ENCODE results near the gene SMYD3.
"Not testable (repeated sequence)": the region's sequence is repeated elsewhere in the genome, so short reads cannot be mapped to it uniquely, and the experiment has no call there.

Gene SMYD3

GRCh38 chr1:245961137-245961540 lies 545.9 kb downstream of the SMYD3 start:
- FAIRE-seq (no peak), DNase-seq (ENCODE audit: low spot score) (no peak)

- FAIRE-seq: no peak
- DNase-seq (ENCODE audit: low spot score): no peak
These were observed 546.9 kb downstream of the SMYD3 start for GRCh38 chr1:245960171-245960570.

- no peak for FAIRE-seq
- DNase-seq (ENCODE audit: low spot score): no peak
These were observed 549.1 kb downstream of the SMYD3 start for GRCh38 chr1:245958016-245958415.

DNA sequence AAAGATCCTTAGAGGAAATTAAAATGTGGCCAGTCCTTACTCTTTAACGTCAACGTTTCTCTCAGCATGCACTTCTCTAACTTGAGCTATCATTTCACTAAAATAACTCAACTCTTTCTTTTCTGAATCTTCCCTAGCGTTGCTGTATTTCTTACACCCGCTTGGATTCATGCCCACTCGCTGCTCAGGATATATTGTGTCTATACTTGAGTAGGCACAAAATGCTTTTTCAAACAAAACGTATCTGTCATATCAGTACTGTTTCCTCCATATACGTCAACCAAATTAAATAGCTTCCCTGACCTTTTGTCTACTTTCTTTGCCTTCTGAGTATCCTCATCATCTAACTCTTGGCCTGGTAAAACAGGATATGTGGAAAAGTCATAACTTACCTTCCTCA lies 549.7 kb downstream of the SMYD3 start:
- no peak for FAIRE-seq
- DNase-seq (ENCODE audit: low spot score): no peak

DNA sequence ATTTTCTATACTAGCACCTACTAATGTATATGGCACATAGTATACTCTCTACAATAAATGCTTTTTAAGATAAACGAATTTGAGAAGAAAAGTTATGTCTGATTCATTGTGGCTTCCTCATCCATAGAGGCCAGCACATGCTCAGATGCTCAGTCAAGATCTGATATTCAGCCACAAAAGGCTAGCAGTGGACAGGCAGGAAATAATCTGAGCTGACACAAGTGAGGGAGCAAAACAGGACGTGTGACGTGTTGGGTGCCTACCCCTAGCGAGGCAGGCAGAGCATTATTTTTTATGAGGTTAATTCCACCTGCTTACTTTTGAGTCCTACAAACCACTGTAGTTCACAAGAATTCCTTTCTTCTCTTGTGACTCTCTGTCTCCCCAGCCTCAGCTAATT lies 550.9 kb downstream of the SMYD3 start:
- FAIRE-seq (no peak), DNase-seq (ENCODE audit: low spot score) (no peak)

- FAIRE-seq (no peak), DNase-seq (ENCODE audit: low spot score) (no peak)
These were observed 553.0 kb downstream of the SMYD3 start for GRCh38 chr1:245953876-245954660.

GRCh38 chr1:245952383-245953026 lies 554.6 kb downstream of the SMYD3 start:
- FAIRE-seq (no peak), DNase-seq (ENCODE audit: low spot score) (no peak)

DNA sequence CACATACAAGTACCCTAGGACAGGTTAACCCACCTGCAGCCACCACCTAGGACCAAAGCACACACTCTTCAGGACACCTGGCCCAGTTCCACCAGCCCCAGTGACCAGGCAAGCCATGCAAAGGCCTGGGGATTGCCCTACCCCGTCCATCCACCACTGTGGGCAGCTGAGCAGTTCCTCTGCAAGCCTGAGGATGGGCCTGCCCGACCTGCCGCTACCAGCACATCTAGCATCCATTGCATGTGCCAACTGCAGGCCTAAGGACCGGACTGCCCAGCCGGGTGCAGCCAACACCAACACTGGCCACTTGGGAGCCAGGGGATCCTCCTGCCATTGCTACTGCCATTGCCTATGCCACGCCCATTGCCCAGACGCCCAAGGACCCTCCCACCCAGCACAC lies 558.3 kb downstream of the SMYD3 start:
- no peak for FAIRE-seq
- DNase-seq (ENCODE audit: low spot score): no peak

DNA sequence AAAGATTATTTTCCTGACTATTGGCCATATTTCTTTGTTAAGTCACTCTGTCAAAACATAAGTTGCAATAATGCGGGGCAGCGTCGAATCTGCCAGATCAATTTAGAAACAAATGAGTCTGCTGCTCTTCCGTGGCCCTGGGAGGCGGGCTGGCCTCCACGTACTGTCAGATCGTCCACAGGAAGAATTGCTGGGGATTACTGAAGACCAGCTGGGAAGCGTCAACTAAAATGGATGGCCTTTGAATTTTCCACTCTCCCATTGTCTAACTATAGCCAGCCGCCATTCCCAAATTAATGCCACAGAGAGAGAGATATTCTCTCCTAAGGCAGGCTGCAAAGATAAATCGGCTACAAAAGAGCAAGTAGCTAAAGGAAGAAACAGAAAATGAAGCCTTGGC lies 560.2 kb downstream of the SMYD3 start:
- no peak for DNase-seq (ENCODE audit: low spot score)
- FAIRE-seq: no peak

GRCh38 chr1:245945136-245945535 lies 561.9 kb downstream of the SMYD3 start:
- FAIRE-seq; DNase-seq (ENCODE audit: low spot score): not testable (repeated sequence)

- no peak for FAIRE-seq
These were observed 564.2 kb downstream of the SMYD3 start for GRCh38 chr1:245942856-245943255.

GRCh38 chr1:245941771-245942170 lies 565.3 kb downstream of the SMYD3 start:
- not testable (repeated sequence) for DNase-seq (ENCODE audit: low spot score); FAIRE-seq

More at GRCh38 chr1:245942856-245943255, 564.2 kb downstream of the SMYD3 start:
- no peak for DNase-seq (ENCODE audit: low spot score)

- DNase-seq (ENCODE audit: low spot score): no peak
- FAIRE-seq: no peak
These were observed 567.2 kb downstream of the SMYD3 start for GRCh38 chr1:245939756-245940345.

GRCh38 chr1:245938046-245938435 lies 569.0 kb downstream of the SMYD3 start:
- DNase-seq (ENCODE audit: low spot score) (no peak), FAIRE-seq (no peak)

GRCh38 chr1:245937316-245938045 lies 569.6 kb downstream of the SMYD3 start:
- FAIRE-seq: no peak
- DNase-seq (ENCODE audit: low spot score): no peak

DNA sequence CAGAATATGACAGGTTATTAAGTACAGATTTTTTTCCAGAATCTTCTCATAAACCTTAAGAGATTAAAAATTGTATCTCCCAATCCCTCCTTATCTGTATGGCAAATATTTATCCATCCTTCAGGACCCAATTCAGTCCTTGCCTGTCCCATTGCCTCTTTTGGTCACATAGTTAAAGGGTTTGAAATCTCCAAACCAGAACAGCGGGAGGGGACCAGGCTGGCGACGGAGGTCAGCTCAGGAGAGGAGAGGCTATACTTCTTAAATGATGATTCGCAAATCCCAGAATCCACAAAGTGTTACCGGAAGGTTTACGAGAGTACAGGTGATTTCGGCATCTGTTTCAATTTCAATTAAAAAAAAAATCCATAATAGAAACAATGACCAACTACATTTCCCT lies 572.7 kb downstream of the SMYD3 start:
- FAIRE-seq: no peak
- DNase-seq (ENCODE audit: low spot score): no peak

GRCh38 chr1:245933431-245934045 lies 573.5 kb downstream of the SMYD3 start:
- FAIRE-seq (no peak), DNase-seq (ENCODE audit: low spot score) (no peak)

DNA sequence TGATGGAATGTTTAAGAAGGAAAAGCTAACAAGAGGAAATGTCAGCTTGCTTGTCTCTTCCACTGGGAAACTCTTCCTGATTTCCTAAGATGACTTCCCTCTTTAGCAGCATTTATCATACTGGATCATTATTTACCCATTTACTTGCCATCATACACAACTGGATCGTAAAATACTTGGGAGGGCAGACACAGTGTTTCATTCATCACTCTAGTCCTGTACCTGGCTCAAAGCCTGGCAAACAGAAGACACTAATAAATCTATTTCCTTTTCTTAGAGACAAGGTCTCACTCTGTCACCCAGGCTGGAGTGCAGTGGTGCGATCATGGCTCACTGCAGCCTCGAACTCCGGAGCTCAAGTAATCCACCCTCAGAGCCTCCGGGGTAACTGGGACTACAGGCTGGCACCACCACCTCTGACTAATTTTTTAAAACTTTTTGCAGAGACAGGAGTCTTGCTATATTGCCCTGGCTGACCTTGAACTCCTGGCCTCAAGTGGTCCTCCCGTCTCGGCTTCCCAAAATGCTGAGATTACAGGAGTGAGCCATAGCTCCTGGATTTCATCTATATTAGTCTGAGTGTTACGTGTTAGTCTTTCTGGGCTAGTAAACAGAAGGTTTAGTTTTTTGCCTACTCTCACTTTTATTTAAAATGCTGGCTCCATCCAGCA lies 574.6 kb downstream of the SMYD3 start:
- DNase-seq (ENCODE audit: low spot score): no peak
- no peak for FAIRE-seq

- FAIRE-seq (no peak), DNase-seq (ENCODE audit: low spot score) (no peak)
These were observed 575.6 kb downstream of the SMYD3 start for GRCh38 chr1:245931450-245931849.

DNA sequence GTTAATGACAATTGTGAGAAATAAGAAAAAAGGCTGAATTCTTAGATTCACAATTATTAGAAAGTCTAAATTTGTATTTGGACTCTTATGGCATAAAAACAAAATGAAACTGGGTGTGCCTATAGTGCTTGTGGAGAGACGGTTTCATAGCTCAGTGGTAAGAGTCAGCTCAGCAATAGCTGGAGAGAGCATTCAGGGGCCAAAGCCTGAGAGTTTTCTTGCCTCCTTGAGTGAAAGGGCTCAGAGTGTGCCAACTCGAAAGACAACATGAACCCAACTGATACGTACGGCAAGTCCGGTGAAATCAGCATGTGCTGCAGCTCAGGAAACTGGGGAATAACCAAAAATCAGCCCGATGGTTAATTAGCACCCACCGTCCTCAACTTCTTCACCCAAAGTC lies 577.9 kb downstream of the SMYD3 start:
- FAIRE-seq (no peak), DNase-seq (ENCODE audit: low spot score) (no peak)

- FAIRE-seq (no peak), DNase-seq (ENCODE audit: low spot score) (no peak)
These were observed 580.2 kb downstream of the SMYD3 start for GRCh38 chr1:245926888-245927287.

All from urothelium cell line (cell line).